Measurements from ENCODE around the gene FANCM.

DNA sequence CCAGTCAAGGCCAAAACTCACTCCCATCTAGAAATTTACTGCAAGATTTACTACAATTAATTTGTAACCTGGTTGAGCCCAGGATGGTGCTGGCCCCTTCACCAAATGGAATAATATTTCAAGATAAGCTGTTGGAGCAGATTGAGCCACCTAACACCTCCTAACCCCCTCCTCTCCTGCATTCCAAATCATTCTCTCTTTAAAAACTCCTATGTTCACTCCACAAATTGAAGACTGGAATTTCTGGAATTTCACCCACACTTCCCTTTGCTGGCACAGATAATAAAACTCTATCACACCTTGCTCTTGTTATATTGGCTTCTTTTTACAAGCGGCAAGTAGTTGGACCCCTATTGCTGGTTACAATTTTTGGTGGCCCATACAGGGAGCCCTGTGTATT lies 75.6 kb downstream of the FANCM start:
- TF ChIP-seq, protein P1, sequence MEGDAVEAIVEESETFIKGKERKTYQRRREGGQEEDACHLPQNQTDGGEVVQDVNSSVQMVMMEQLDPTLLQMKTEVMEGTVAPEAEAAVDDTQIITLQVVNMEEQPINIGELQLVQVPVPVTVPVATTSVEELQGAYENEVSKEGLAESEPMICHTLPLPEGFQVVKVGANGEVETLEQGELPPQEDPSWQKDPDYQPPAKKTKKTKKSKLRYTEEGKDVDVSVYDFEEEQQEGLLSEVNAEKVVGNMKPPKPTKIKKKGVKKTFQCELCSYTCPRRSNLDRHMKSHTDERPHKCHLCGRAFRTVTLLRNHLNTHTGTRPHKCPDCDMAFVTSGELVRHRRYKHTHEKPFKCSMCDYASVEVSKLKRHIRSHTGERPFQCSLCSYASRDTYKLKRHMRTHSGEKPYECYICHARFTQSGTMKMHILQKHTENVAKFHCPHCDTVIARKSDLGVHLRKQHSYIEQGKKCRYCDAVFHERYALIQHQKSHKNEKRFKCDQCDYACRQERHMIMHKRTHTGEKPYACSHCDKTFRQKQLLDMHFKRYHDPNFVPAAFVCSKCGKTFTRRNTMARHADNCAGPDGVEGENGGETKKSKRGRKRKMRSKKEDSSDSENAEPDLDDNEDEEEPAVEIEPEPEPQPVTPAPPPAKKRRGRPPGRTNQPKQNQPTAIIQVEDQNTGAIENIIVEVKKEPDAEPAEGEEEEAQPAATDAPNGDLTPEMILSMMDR (IDR thresholded peaks at IDR 0.05) = no peak
- no peak for TF ChIP-seq POLR2A (IDR thresholded peaks at IDR 0.05)
